Liver (tissue), 9 donors: ENCODE measurements around the gene SLC22A12. TPM values are rescaled to one million over a fixed set of nuclear protein-coding genes. Genes with fewer than 3 reads are reported as not detected.

Experiments
- DNase-seq: peaks from one replicate; pipeline ENCODE4 v3.0.0-alpha.2; 2017; ENCODE audit warnings: low spot score
- H3K27ac ChIP-seq, 2 donors: one replicate each; pipeline ENCODE4 v1.7.0; 2013; ENCODE audit warnings: inconsistent platforms in 2 of 2, low read length in 2 of 2, control low read depth in 1 of 2, low read depth in 1 of 2, mild to moderate bottlenecking in 1 of 2
- H3K27me3 ChIP-seq, 4 donors: one replicate each; pipeline versions ENCODE4 v1.6.1 to v1.7.0; 2013; ENCODE audit warnings: low read length in 3 of 4, inconsistent platforms in 1 of 4, mild to moderate bottlenecking in 1 of 4, moderate library complexity in 1 of 4; ENCODE audit not compliant: control insufficient read depth in 4 of 4, insufficient read depth in 4 of 4
- H3K36me3 ChIP-seq, 4 donors: one replicate each; pipeline versions ENCODE4 v1.6.1 to v1.7.0; 2013; ENCODE audit warnings: low read length in 3 of 4, mild to moderate bottlenecking in 3 of 4, low read depth in 1 of 4, moderate library complexity in 1 of 4; ENCODE audit not compliant: control insufficient read depth in 4 of 4, insufficient read depth in 3 of 4
- H3K4me1 ChIP-seq, 4 donors: one replicate each; pipeline versions ENCODE4 v1.6.1 to v1.7.0; 2013; ENCODE audit warnings: low read length in 3 of 4, mild to moderate bottlenecking in 3 of 4, moderate library complexity in 1 of 4; ENCODE audit not compliant: control insufficient read depth in 4 of 4, insufficient read depth in 4 of 4
- H3K4me3 ChIP-seq, 3 donors: one replicate each; pipeline versions ENCODE4 v1.6.1 to v1.7.0; 2013; ENCODE audit warnings: low read length in 3 of 3, control low read depth in 1 of 3, low read depth in 1 of 3, mild to moderate bottlenecking in 1 of 3
- H3K9ac ChIP-seq, 2 donors: one replicate each; pipeline ENCODE4 v1.7.0; 2013; ENCODE audit warnings: low read length in 2 of 2, mild to moderate bottlenecking in 2 of 2, moderate library complexity in 2 of 2, control low read depth in 1 of 2, low read depth in 1 of 2
- H3K9me3 ChIP-seq, 4 donors: one replicate each; pipeline versions ENCODE4 v1.6.1 to v1.7.0; 2013; ENCODE audit warnings: low read length in 3 of 4; ENCODE audit not compliant: control insufficient read depth in 4 of 4
- ATF3 ChIP-seq: IDR thresholded peaks from 2 replicates; pipeline ENCODE4 v1.6.1; 2016; ENCODE audit warnings: antibody characterized with exemption
- CTCF ChIP-seq: fragments of 150-350 bp; IDR thresholded peaks from 2 replicates; pipeline ENCODE4 v1.5.1; 2017; ENCODE audit warnings: improper control_type of control experiment, low read depth, low read length; ENCODE audit not compliant: missing input control
- EGR1 ChIP-seq, 2 donors: IDR thresholded peaks; 2 replicates each; pipeline ENCODE4 v1.6.1; 2016 to 2018; ENCODE audit warnings: antibody characterized with exemption in 2 of 2, low read depth in 2 of 2
- FOXA1 ChIP-seq: IDR thresholded peaks from 2 replicates; pipeline ENCODE4 v1.6.1; 2016; ENCODE audit warnings: antibody characterized with exemption
- FOXA2 ChIP-seq: IDR thresholded peaks from 2 replicates; pipeline ENCODE4 v1.6.1; 2016; ENCODE audit warnings: antibody characterized with exemption
- GABPA ChIP-seq, 2 donors: IDR thresholded peaks in 1 of 2; conservative IDR thresholded peaks in 1 of 2; 2 replicates each; pipeline ENCODE4 v1.6.1; 2016; ENCODE audit warnings: antibody characterized with exemption in 2 of 2, mild to moderate bottlenecking in 1 of 2, moderate library complexity in 1 of 2
- HNF4A ChIP-seq, 2 donors: conservative IDR thresholded peaks; 2 replicates each; pipeline ENCODE4 v1.6.1; 2016; ENCODE audit warnings: antibody characterized with exemption in 2 of 2, mild to moderate bottlenecking in 2 of 2
- HNF4G ChIP-seq: IDR thresholded peaks from 2 replicates; pipeline ENCODE4 v1.6.1; 2016; ENCODE audit warnings: antibody characterized with exemption
- JUND ChIP-seq, 2 donors: IDR thresholded peaks; 2 replicates each; pipeline ENCODE4 v1.6.1; 2016; ENCODE audit warnings: antibody characterized with exemption in 2 of 2
- MAX ChIP-seq: IDR thresholded peaks from 2 replicates; pipeline ENCODE4 v1.6.1; 2016; ENCODE audit warnings: antibody characterized with exemption
- NR2F2 ChIP-seq: IDR thresholded peaks from 2 replicates; pipeline ENCODE4 v1.6.1; 2016; ENCODE audit warnings: antibody characterized with exemption
- REST ChIP-seq: IDR thresholded peaks from 2 replicates; pipeline ENCODE4 v1.6.1; 2016; ENCODE audit warnings: antibody characterized with exemption, mild to moderate bottlenecking
- RXRA ChIP-seq, 2 donors: IDR thresholded peaks; 2 replicates each; pipeline ENCODE4 v1.6.1; 2017 to 2018; ENCODE audit warnings: antibody characterized with exemption in 2 of 2, mild to moderate bottlenecking in 1 of 2
- TAF1 ChIP-seq: conservative IDR thresholded peaks from 2 replicates; pipeline ENCODE4 v1.6.1; 2016; ENCODE audit warnings: antibody characterized with exemption, mild to moderate bottlenecking
- YY1 ChIP-seq: IDR thresholded peaks from 2 replicates; pipeline ENCODE4 v1.6.1; 2016; ENCODE audit warnings: antibody characterized with exemption, mild to moderate bottlenecking
- WGBS: extraction: QIAGEN DNeasy Blood & Tissue Kit; methylation state at CpG from one replicate; pipeline ENCODE4 v1.1.7; 2013; 5-methylcytosine and 5-hydroxymethylcytosine counted together
- polyA plus RNA-seq, 2 donors: library from polyadenylated mRNA; stranded (reverse) in 1 of 2; unstranded in 1 of 2; fragments of 200-250 nt in 1 of 2; fragments of >200 nt in 1 of 2; fragmentation: Nextera tagmentation in 1 of 2; extraction: Ambion mirVana in 1 of 2; gene quantifications; one replicate each; pipeline versions ENCODE4 v1.2.1 to v1.2.3, GENCODE V29; 2013 to 2015
- total RNA-seq, 2 donors: library from RNA; depleted of rRNA; stranded (reverse); fragments of >200 nt; gene quantifications; one replicate each; pipeline ENCODE4 v1.2.3, GENCODE V29; 2014
- donor health status: healthy.
- donor health status: healthy.
- donor health status: healthy.
- donor health status: healthy.
- donor health status: healthy.

SLC22A12 gene
- total and polyA plus RNA-seq, 4 donors = under 0.01 to 0.02 TPM; not detected in 2

- DNase-seq = no peak
- Histone ChIP-seq H3K4me1 (no peaks in the 10 kb centered on the region), H3K36me3 (no peaks in the 10 kb centered on the region), H3K27me3 (peaks cover 0 to 3% (median 0%) of the 10 kb centered on the region in 4 donors), H3K4me3 (no peak overlapping the region), H3K9me3 (peaks cover 0 to 2% (median 0%) of the 10 kb centered on the region in 4 donors), H3K9ac (no peak overlapping the region), H3K27ac (no peak overlapping the region)
- TF ChIP-seq RXRA (IDR thresholded peaks at IDR 0.05) = no peak
- no peak for TF ChIP-seq TAF1
- TF ChIP-seq GABPA (IDR thresholded peaks at IDR 0.05 in 1 of 2, conservative IDR thresholded peaks at IDR 0.05 in 1 of 2) = no peak
- no peak for TF ChIP-seq CTCF
- TF ChIP-seq HNF4G = no peak
- TF ChIP-seq YY1 = no peak
- TF ChIP-seq JUND (IDR thresholded peaks at IDR 0.05) = no peak
- WGBS = 87% methylated on average over 13 of the region's 13 CpGs
Observed at GRCh38 chr11:64597671-64598101, 6.7 kb downstream of the SLC22A12 start.

GRCh38 chr11:64598106-64598796 lies 7.2 kb downstream of the SLC22A12 start:
- no peak overlapping the region for H3K4me3 ChIP-seq
- no peak for DNase-seq
- no peak for TF ChIP-seq FOXA1
- no peak for TF ChIP-seq GABPA (IDR thresholded peaks at IDR 0.05 in 1 of 2, conservative IDR thresholded peaks at IDR 0.05 in 1 of 2)
- TF ChIP-seq ATF3 = no peak
- no peak for TF ChIP-seq HNF4G
- no peak for TF ChIP-seq MAX
- TF ChIP-seq FOXA2 = no peak
- 91% methylated on average over 12 of the region's 12 CpGs for WGBS
- no peaks in the 10 kb centered on the region for H3K4me1 ChIP-seq
- peaks cover 0 to 3% (median 0%) of the 10 kb centered on the region in 4 donors for H3K27me3 ChIP-seq
- no peak overlapping the region for H3K27ac ChIP-seq
- H3K9me3 ChIP-seq = peaks cover 0 to 2% (median 0%) of the 10 kb centered on the region in 4 donors
- H3K9ac ChIP-seq = no peak overlapping the region
- H3K36me3 ChIP-seq = no peaks in the 10 kb centered on the region

- WGBS = 89% methylated on average over 23 of the region's 23 CpGs
- no peak overlapping the region for H3K4me3 ChIP-seq
- no peak overlapping the region for H3K9ac ChIP-seq
- no peak overlapping the region for H3K27ac ChIP-seq
- no peaks in the 10 kb centered on the region for H3K4me1 ChIP-seq
- H3K36me3 ChIP-seq = no peaks in the 10 kb centered on the region
- H3K27me3 ChIP-seq = peaks cover 0 to 3% (median 0%) of the 10 kb centered on the region in 4 donors
- H3K9me3 ChIP-seq = peaks cover 0 to 2% (median 0%) of the 10 kb centered on the region in 4 donors
- DNase-seq = no peak
- no peak for TF ChIP-seq EGR1 (IDR thresholded peaks at IDR 0.05; ENCODE audit: low read depth in 2 of 2)
- no peak for TF ChIP-seq HNF4A (conservative IDR thresholded peaks at IDR 0.05)
- TF ChIP-seq TAF1 = no peak
- no peak for TF ChIP-seq HNF4G
- no peak for TF ChIP-seq ATF3
- TF ChIP-seq MAX = no peak
- no peak for TF ChIP-seq CTCF
- no peak for TF ChIP-seq YY1
- TF ChIP-seq JUND (IDR thresholded peaks at IDR 0.05) = no peak
- no peak for TF ChIP-seq NR2F2
- TF ChIP-seq REST = no peak
Observed at GRCh38 chr11:64598797-64599697, 8.0 kb downstream of the SLC22A12 start.
